GM13977 (cell line): ENCODE data around the gene GIPC3.

Source experiments
- DNase-seq: peaks from one replicate; pipeline ENCODE4 v3.0.0; 2012; ENCODE audit warnings: low spot score
- CTCF ChIP-seq: IDR thresholded peaks from 2 replicates; pipeline ENCODE4 v1.5.1; 2012; ENCODE audit warnings: mild to moderate bottlenecking, control low read depth; ENCODE audit not compliant: insufficient read depth; ENCODE audit errors: extremely low read depth, missing control alignments
- in situ Hi-C: fragments of 300-500 bp; cut with MboI; formaldehyde crosslinking; loops from one replicate; pipeline ENCODE4 v1.12.0; 2022; ENCODE audit warnings: low sequenced_read_pairs, low pct_unique_long_range_greater_than_20kb, mixed read lengths, inconsistent platforms; ENCODE audit not compliant: unreplicated experiment

GIPC3 gene

GRCh38 chr19:3618144-3618810 lies 33.0 kb downstream of the GIPC3 start:
- peak; percentile 86 for TF ChIP-seq CTCF
- in situ Hi-C loops = no loop called here
- DNase-seq = peak; percentile 96

- in situ Hi-C loops = no loop called here
- DNase-seq = no peak
- TF ChIP-seq CTCF = no peak
Measured at GRCh38 chr19:3618811-3619630, 33.7 kb downstream of the GIPC3 start.

- no peak for TF ChIP-seq CTCF
Measured at GRCh38 chr19:3619631-3620012, 34.3 kb downstream of the GIPC3 start.

GRCh38 chr19:3620145-3620816 lies 35.0 kb downstream of the GIPC3 start:
- no peak for DNase-seq
- in situ Hi-C loops = no loop called here

More at GRCh38 chr19:3619631-3620012, 34.3 kb downstream of the GIPC3 start:
- in situ Hi-C loops = no loop called here
- DNase-seq = no peak

GRCh38 chr19:3620817-3621547 lies 35.7 kb downstream of the GIPC3 start:
- in situ Hi-C loops = no loop called here
- no peak for TF ChIP-seq CTCF
- no peak for DNase-seq

More at GRCh38 chr19:3620145-3620816, 35.0 kb downstream of the GIPC3 start:
- no peak for TF ChIP-seq CTCF

GRCh38 chr19:3621689-3622088 lies 36.4 kb downstream of the GIPC3 start:
- no peak for TF ChIP-seq CTCF
- DNase-seq = no peak
- in situ Hi-C loops = no loop called here
